Smooth muscle cell (in vitro differentiated cells): ENCODE results near the gene MDFI. TPM values are rescaled to one million over a fixed set of nuclear protein-coding genes. Genes with fewer than 3 reads are reported as not detected.
A peak's percentile ranks its signal among the peaks of the same experiment; 100 is the strongest.

Experiments used
- DNase-seq: peaks from one replicate; lab custom pipeline; 2025; ENCODE audit not compliant: unreplicated experiment; lab: John Stamatoyannopoulos, UW
- H2AFZ ChIP-seq: fragments of 200-600 bp; sonication (generic); 2 replicates; pipeline ENCODE4 v1.6.0; 2016; ENCODE audit warnings: antibody characterized with exemption, low read depth, mild to moderate bottlenecking
- H3F3A ChIP-seq: fragments of 200-600 bp; sonication (generic); 2 replicates; pipeline ENCODE4 v1.6.0; 2017; ENCODE audit warnings: antibody characterized with exemption, low read depth
- H3K27ac ChIP-seq: fragments of 200-600 bp; sonication (generic); 2 replicates; pipeline ENCODE4 v1.5.1; 2016; ENCODE audit warnings: low read depth, mild to moderate bottlenecking
- H3K27me3 ChIP-seq: fragments of 200-600 bp; sonication (generic); 2 replicates; pipeline ENCODE4 v1.6.1; 2016; ENCODE audit warnings: low read depth, mild to moderate bottlenecking
- H3K36me3 ChIP-seq: fragments of 200-600 bp; sonication (generic); 2 replicates; pipeline ENCODE4 v1.5.1; 2016; ENCODE audit warnings: low read depth
- H3K4me1 ChIP-seq: fragments of 200-600 bp; sonication (generic); 2 replicates; pipeline ENCODE4 v1.5.1; 2016; ENCODE audit warnings: low read depth
- H3K4me2 ChIP-seq: fragments of 200-600 bp; sonication (generic); 2 replicates; pipeline ENCODE4 v1.6.0; 2016; ENCODE audit warnings: mild to moderate bottlenecking
- H3K4me3 ChIP-seq: fragments of 200-600 bp; sonication (generic); 2 replicates; pipeline ENCODE4 v1.5.1; 2016; ENCODE audit warnings: mild to moderate bottlenecking
- H3K79me2 ChIP-seq: fragments of 200-600 bp; sonication (generic); 2 replicates; pipeline ENCODE4 v1.6.0; 2016; ENCODE audit warnings: low read depth, mild to moderate bottlenecking
- H3K9ac ChIP-seq: fragments of 200-600 bp; sonication (generic); 2 replicates; pipeline ENCODE4 v1.6.0; 2016; ENCODE audit warnings: low read depth
- H3K9me3 ChIP-seq: fragments of 200-600 bp; sonication (generic); replicated peaks from 2 replicates; pipeline ENCODE4 v1.5.1; 2016; ENCODE audit warnings: low read depth
- H4K20me1 ChIP-seq: fragments of 200-600 bp; sonication (generic); 2 replicates; pipeline ENCODE4 v1.6.0; 2016; ENCODE audit warnings: low read depth
- CTCF ChIP-seq: fragments of 200-600 bp; sonication (generic); IDR thresholded peaks from 2 replicates; pipeline ENCODE4 v1.5.1; 2017; ENCODE audit warnings: borderline replicate concordance, mild to moderate bottlenecking, antibody characterized with exemption; ENCODE audit not compliant: insufficient read depth, poor library complexity, severe bottlenecking
- WGBS: methylation state at CpG from one replicate; pipeline ENCODE4 v1.1.7; 2016; ENCODE audit warnings: low lambda C conversion rate; 5-methylcytosine and 5-hydroxymethylcytosine counted together
- polyA plus RNA-seq: library from polyadenylated mRNA; unstranded; fragments of >200 nt; fragmentation: Nextera tagmentation; extraction: Ambion mirVana; gene quantifications from 2 replicates; pipeline ENCODE4 v1.2.1, GENCODE V29; 2016
- total RNA-seq: library from RNA; depleted of rRNA; stranded (reverse); fragments of >200 nt; gene quantifications from 2 replicates; pipeline ENCODE4 v1.2.3, GENCODE V29; 2014

Gene MDFI
- total and polyA plus RNA-seq, 2 experiments from 2014 or later: 102 to 168 TPM

- H3K9ac ChIP-seq: peak overlapping the region; percentile 78
- DNase-seq: no peak
- H3K4me3 ChIP-seq: peak overlapping the region; percentile 79
Observed at GRCh38 chr6:41637194-41638001, 870 bp upstream of the MDFI start.

GRCh38 chr6:41638935-41639808, 904 bp downstream of the MDFI start:
- TF ChIP-seq CTCF: no peak
- Histone ChIP-seq H3K9ac (peak overlapping the region; percentile 78), H3K4me3 (peak overlapping the region; percentile 79), H4K20me1 (peaks cover 51% of the 10 kb centered on the region), H3K27me3 (no peaks in the 10 kb centered on the region), H3F3A (peaks cover 42% of the 10 kb centered on the region), H3K36me3 (no peaks in the 10 kb centered on the region), H3K4me1 (peaks cover 53% of the 10 kb centered on the region), H3K79me2 (peaks cover 60% of the 10 kb centered on the region), H3K27ac (peak overlapping the region; percentile 85), H3K9me3 (no peaks in the 10 kb centered on the region), H2AFZ (no peak overlapping the region), H3K4me2 (peak overlapping the region; percentile 96)
- WGBS: 5% methylated on average over 36 of the region's 40 CpGs
- DNase-seq: peak; percentile 47

More at GRCh38 chr6:41637194-41638001, 870 bp upstream of the MDFI start:
- Histone ChIP-seq H3K36me3 (no peaks in the 10 kb centered on the region), H3K79me2 (peaks cover 51% of the 10 kb centered on the region), H3F3A (peaks cover 35% of the 10 kb centered on the region), H3K4me1 (peaks cover 35% of the 10 kb centered on the region), H3K27me3 (no peaks in the 10 kb centered on the region), H2AFZ (peak overlapping the region; percentile 72), H4K20me1 (peaks cover 33% of the 10 kb centered on the region), H3K9me3 (no peaks in the 10 kb centered on the region), H3K4me2 (peak overlapping the region; percentile 96), H3K27ac (peak overlapping the region; percentile 85)
- 2% methylated on average over 52 of the region's 54 CpGs for WGBS
- no peak for TF ChIP-seq CTCF

DNA sequence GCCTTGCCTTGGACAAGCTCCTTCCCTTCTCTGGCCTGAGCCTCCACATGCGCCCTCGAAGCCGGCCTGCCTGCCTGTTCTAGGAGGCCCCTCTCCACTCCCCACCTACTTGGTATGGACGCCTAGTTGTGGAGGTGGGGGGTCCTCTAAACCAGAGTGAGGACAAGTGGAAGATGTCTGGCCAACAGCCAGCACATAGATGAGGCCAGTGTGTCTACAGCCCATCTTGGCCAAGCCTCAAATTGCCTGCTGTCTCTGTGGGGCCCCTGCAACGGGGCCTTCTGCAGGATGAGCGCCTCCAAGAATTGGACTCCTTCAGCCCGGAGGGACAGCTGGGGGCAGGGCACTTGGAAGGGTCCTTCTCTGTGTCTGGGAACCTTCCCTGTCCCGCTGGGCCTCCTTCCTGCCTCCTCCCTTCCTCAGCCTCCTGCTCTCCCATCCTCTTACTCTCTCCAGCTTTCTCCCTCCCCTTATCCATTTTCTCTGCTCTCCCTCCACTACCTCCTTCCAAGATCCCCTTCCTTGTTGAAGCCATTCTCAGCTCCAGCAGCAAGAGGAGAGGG, 1.6 kb downstream of the MDFI start:
- peaks cover 42% of the 10 kb centered on the region for H3F3A ChIP-seq
- H3K27ac ChIP-seq: peak overlapping the region; percentile 85
- H4K20me1 ChIP-seq: peaks cover 58% of the 10 kb centered on the region
- H3K36me3 ChIP-seq: no peaks in the 10 kb centered on the region
- peaks cover 56% of the 10 kb centered on the region for H3K4me1 ChIP-seq
- WGBS: 13% methylated on average over 8 of the region's 8 CpGs
- DNase-seq: no peak
- H3K79me2 ChIP-seq: peaks cover 60% of the 10 kb centered on the region
- H2AFZ ChIP-seq: no peak overlapping the region
- peak overlapping the region; percentile 79 for H3K4me3 ChIP-seq
- TF ChIP-seq CTCF: no peak
- H3K4me2 ChIP-seq: peak overlapping the region; percentile 96
- H3K9ac ChIP-seq: peak overlapping the region; percentile 13
- H3K27me3 ChIP-seq: no peaks in the 10 kb centered on the region
- H3K9me3 ChIP-seq: no peaks in the 10 kb centered on the region
